ENCODE data around the gene MTA2.

- TF ChIP-seq CTCF (conservative IDR thresholded peaks at IDR 0.05 in 1 of 2, IDR thresholded peaks at IDR 0.05 in 1 of 2; ENCODE audit: extremely low read depth in 1 of 2, insufficient read depth in 1 of 2, low read depth in 1 of 2, low read length in 2 of 2) (peak; percentile 69 to 78), EZH2 (IDR thresholded peaks at IDR 0.05; ENCODE audit: borderline replicate concordance, low read length) (no peak)
Measured at GRCh38 chr11:62593434-62594044, 8.1 kb downstream of the MTA2 start.

Data from mammary epithelial cell (primary cell).